HCT116 (cell line): Measurements from ENCODE around the gene RIF1. TPM values are rescaled to one million over a fixed set of nuclear protein-coding genes. Genes with fewer than 3 reads are reported as not detected.

Experiments used
- ATAC-seq: fragments of 200-7000 bp; cut with Tn5 transposase; 2 replicates; pipeline ENCODE4 v1.9.1; 2020; ENCODE audit warnings: mild to moderate bottlenecking, moderate library complexity
- BruUV-seq: library from RNA; stranded (reverse); fragments of 400-500 nt; replicated peaks from 2 replicates; lab custom pipeline; 2021; lab: Mats Ljungman, UMichigan
- CTCF ChIA-PET: fragments of 300-600 bp; sonication (Branson Sonifier 250); formaldehyde crosslinking; loops from one replicate; lab custom pipeline; 2021; ENCODE audit warnings: antibody characterized with exemption; lab: Charles Lee
- POLR2A ChIA-PET: fragments of 300-600, 350-600 bp; sonication (Branson Sonifier 250); formaldehyde crosslinking; loops from one replicate; lab custom pipeline; 2021; ENCODE audit warnings: antibody characterized with exemption; lab: Charles Lee
- RAD21 ChIA-PET, 2 experiments: fragments of 300-600 bp; sonication (Branson Sonifier 250); formaldehyde crosslinking; loops; one replicate each; lab custom pipeline; 2023; ENCODE audit warnings: low total read pairs in 2 of 2; ENCODE audit not compliant: uncharacterized antibody in 2 of 2, unreplicated experiment in 2 of 2, low non-redundant PET in 1 of 2; lab: Charles Lee
- DNase-seq: peaks from one replicate; pipeline ENCODE4 v3.0.0-alpha.2; 2010; ENCODE audit warnings: low read depth, low spot score
- H2AFZ ChIP-seq: fragments of 200-600 bp; shearing (Covaris generic), sonication (generic); 2 replicates; pipeline ENCODE4 v1.6.1; 2017; ENCODE audit warnings: low read depth, mixed run types, mixed read lengths, antibody characterized with exemption, low read length; ENCODE audit not compliant: poor library complexity, severe bottlenecking
- H3K27ac ChIP-seq: 2 replicates; pipeline ENCODE4 v1.5.1; 2012; ENCODE audit warnings: low read depth, low read length
- H3K27me3 ChIP-seq: fragments of 200-600 bp; sonication (generic); 2 replicates; pipeline ENCODE4 v1.6.1; 2016; ENCODE audit warnings: mixed run types, low read length, mixed read lengths; ENCODE audit not compliant: insufficient read depth
- H3K36me3 ChIP-seq, 2 experiments: fragments of 200-500 bp in 1 of 2; fragments of 200-600 bp in 1 of 2; sonication (Bioruptor generic) in 1 of 2; sonication (generic) in 1 of 2; 2 replicates each; pipeline versions ENCODE4 v1.5.1 to v1.6.1; 2014 to 2016; ENCODE audit warnings: low read length in 2 of 2, inconsistent platforms in 1 of 2, mixed read lengths in 1 of 2, mixed run types in 1 of 2; ENCODE audit not compliant: insufficient read depth in 2 of 2, control insufficient read depth in 1 of 2
- H3K4me1 ChIP-seq, 2 experiments: fragments of 200-600 bp in 1 of 2; sonication (generic) in 1 of 2; 2 replicates each; pipeline versions ENCODE4 v1.5.1 to v1.6.1; 2012 to 2017; ENCODE audit warnings: low read length in 2 of 2, inconsistent platforms in 1 of 2, mild to moderate bottlenecking in 1 of 2, mixed read lengths in 1 of 2, mixed run types in 1 of 2, moderate library complexity in 1 of 2; ENCODE audit not compliant: insufficient read depth in 2 of 2, control insufficient read depth in 1 of 2
- H3K4me2 ChIP-seq: fragments of 200-600 bp; sonication (generic); 2 replicates; pipeline ENCODE4 v1.6.1; 2017; ENCODE audit warnings: mixed run types, low read length, mixed read lengths
- H3K4me3 ChIP-seq, 2 experiments: fragments of 200-600 bp in 1 of 2; sonication (generic) in 1 of 2; replicated peaks in 1 of 2; 2 replicates each; pipeline ENCODE4 v1.5.1; 2011 to 2016; ENCODE audit warnings: low read length in 2 of 2, control low read depth in 1 of 2, low read depth in 1 of 2, mild to moderate bottlenecking in 1 of 2, mixed read lengths in 1 of 2, mixed run types in 1 of 2
- H3K79me2 ChIP-seq: fragments of 200-600 bp; sonication (generic); 2 replicates; pipeline ENCODE4 v1.6.1; 2017; ENCODE audit warnings: mild to moderate bottlenecking, mixed run types, low read length, moderate library complexity, mixed read lengths; ENCODE audit not compliant: insufficient read depth
- H3K9ac ChIP-seq: fragments of 200-600 bp; sonication (generic); 2 replicates; pipeline ENCODE4 v1.6.1; 2016; ENCODE audit warnings: low read length, mixed read lengths
- H3K9me2 ChIP-seq: fragments of 200-600 bp; sonication (generic), shearing (Covaris generic); 2 replicates; pipeline ENCODE4 v1.6.1; 2017; ENCODE audit warnings: mixed run types, mild to moderate bottlenecking, moderate library complexity; ENCODE audit not compliant: insufficient read depth
- H3K9me3 ChIP-seq, 2 experiments: fragments of 200-500 bp in 1 of 2; fragments of 200-600 bp in 1 of 2; sonication (Bioruptor generic) in 1 of 2; sonication (generic) in 1 of 2; 2 replicates each; pipeline ENCODE4 v1.6.1; 2014 to 2017; ENCODE audit warnings: low read length in 2 of 2, mixed read lengths in 2 of 2, inconsistent platforms in 1 of 2, low read depth in 1 of 2, mild to moderate bottlenecking in 1 of 2, mixed run types in 1 of 2, moderate library complexity in 1 of 2; ENCODE audit not compliant: control insufficient read depth in 1 of 2, insufficient read depth in 1 of 2
- H4K20me1 ChIP-seq: fragments of 200-600 bp; sonication (generic), shearing (Covaris generic); 2 replicates; pipeline ENCODE4 v1.6.1; 2017; ENCODE audit warnings: mixed run types, mild to moderate bottlenecking, moderate library complexity; ENCODE audit not compliant: insufficient read depth
- CEBPB ChIP-seq: IDR thresholded peaks from 2 replicates; pipeline ENCODE4 v1.6.1; 2012; ENCODE audit warnings: low read depth
- EGR1 ChIP-seq: IDR thresholded peaks from 2 replicates; pipeline ENCODE4 v1.6.1; 2012; ENCODE audit warnings: low read depth
- ELF1 ChIP-seq: IDR thresholded peaks from 2 replicates; pipeline ENCODE4 v1.6.1; 2012; ENCODE audit warnings: low read depth, borderline replicate concordance
- RAD21 ChIP-seq: IDR thresholded peaks from 2 replicates; pipeline ENCODE4 v1.6.1; 2012; ENCODE audit warnings: low read depth, mild to moderate bottlenecking
- SP1 ChIP-seq: IDR thresholded peaks from 2 replicates; pipeline ENCODE4 v1.6.1; 2012; ENCODE audit warnings: low read depth
- TCF7L2 ChIP-seq: IDR thresholded peaks from 2 replicates; pipeline ENCODE4 v1.7.0; 2011; ENCODE audit warnings: borderline replicate concordance, inconsistent platforms; ENCODE audit not compliant: insufficient read depth, insufficient read length; ENCODE audit errors: extremely low read depth
- intact Hi-C: fragments of 100-400 bp; cut with micrococcal nuclease; formaldehyde crosslinking; loops from 2 replicates; pipeline ENCODE4 v1.10.0; 2022
- total RNA-seq: library from RNA; stranded (reverse); gene quantifications from one replicate; pipeline ENCODE4 v1.2.1, GENCODE V29; 2021; ENCODE audit not compliant: unreplicated experiment
- TF ChIP-seq, protein P1 (sequence below), 3 experiments: fragments of 200-600 bp in 1 of 3; sonication (generic) in 1 of 3; IDR thresholded peaks in 2 of 3; conservative IDR thresholded peaks in 1 of 3; 2 replicates each; pipeline ENCODE4 v1.5.1; 2012 to 2017; ENCODE audit warnings: low read depth in 2 of 3, low read length in 2 of 3, antibody characterized with exemption in 1 of 3, borderline replicate concordance in 1 of 3, control low read depth in 1 of 3, mild to moderate bottlenecking in 1 of 3, mixed read lengths in 1 of 3, mixed run types in 1 of 3, moderate library complexity in 1 of 3; ENCODE audit not compliant: insufficient read depth in 1 of 3
- TF ChIP-seq, protein P2 (sequence below): IDR thresholded peaks from 2 replicates; pipeline ENCODE4 v1.6.1; 2012; ENCODE audit warnings: low read depth
- TF ChIP-seq, protein P3 (sequence below): IDR thresholded peaks from 2 replicates; pipeline ENCODE4 v1.6.1; 2012

RIF1 gene
- total RNA-seq, 1 experiment from 2014 or later, result 48.0 TPM

DNA sequence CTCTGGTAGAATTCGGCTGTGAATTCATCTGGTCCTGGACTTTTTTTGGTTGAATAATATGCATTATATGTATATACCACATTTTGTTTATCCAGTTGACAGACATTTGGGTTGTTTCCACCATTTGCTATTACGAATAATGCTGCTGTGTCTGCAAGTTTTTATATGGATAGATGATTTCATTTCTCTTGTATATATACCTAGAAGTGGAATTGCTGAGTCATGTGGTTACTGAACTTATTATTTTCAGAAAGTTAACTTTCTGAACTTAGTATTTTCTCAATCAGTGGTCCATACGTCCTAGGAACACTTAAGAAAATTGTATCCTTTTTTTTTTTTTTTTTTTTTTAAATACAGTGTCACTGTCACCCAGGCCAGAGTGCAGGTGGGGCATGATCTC, 63.3 kb downstream of the RIF1 start:
- no peak overlapping the region for H3K4me2 ChIP-seq
- peaks cover 64% of the 10 kb centered on the region for H3K79me2 ChIP-seq
- H3K27me3 ChIP-seq, result no peaks in the 10 kb centered on the region
- no TSS peak for BruUV-seq
- peaks cover 56 to 57% of the 10 kb centered on the region in 2 experiments for H3K36me3 ChIP-seq
- H3K9ac ChIP-seq, result no peak overlapping the region
- DNase-seq (no peak), ATAC-seq (no peak)
- H3K9me2 ChIP-seq, result no peaks in the 10 kb centered on the region
- peaks cover 8% of the 10 kb centered on the region; the same call in 1 of the 2 replicates for H4K20me1 ChIP-seq
- no peak for TF ChIP-seq RAD21
- TF ChIP-seq, protein P1, sequence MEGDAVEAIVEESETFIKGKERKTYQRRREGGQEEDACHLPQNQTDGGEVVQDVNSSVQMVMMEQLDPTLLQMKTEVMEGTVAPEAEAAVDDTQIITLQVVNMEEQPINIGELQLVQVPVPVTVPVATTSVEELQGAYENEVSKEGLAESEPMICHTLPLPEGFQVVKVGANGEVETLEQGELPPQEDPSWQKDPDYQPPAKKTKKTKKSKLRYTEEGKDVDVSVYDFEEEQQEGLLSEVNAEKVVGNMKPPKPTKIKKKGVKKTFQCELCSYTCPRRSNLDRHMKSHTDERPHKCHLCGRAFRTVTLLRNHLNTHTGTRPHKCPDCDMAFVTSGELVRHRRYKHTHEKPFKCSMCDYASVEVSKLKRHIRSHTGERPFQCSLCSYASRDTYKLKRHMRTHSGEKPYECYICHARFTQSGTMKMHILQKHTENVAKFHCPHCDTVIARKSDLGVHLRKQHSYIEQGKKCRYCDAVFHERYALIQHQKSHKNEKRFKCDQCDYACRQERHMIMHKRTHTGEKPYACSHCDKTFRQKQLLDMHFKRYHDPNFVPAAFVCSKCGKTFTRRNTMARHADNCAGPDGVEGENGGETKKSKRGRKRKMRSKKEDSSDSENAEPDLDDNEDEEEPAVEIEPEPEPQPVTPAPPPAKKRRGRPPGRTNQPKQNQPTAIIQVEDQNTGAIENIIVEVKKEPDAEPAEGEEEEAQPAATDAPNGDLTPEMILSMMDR (IDR thresholded peaks at IDR 0.05 in 2 of 3, conservative IDR thresholded peaks at IDR 0.05 in 1 of 3; ENCODE audit: borderline replicate concordance in 1 of 3, insufficient read depth in 1 of 3, low read depth in 2 of 3, low read length in 2 of 3), result no peak
- TF ChIP-seq, protein P2, sequence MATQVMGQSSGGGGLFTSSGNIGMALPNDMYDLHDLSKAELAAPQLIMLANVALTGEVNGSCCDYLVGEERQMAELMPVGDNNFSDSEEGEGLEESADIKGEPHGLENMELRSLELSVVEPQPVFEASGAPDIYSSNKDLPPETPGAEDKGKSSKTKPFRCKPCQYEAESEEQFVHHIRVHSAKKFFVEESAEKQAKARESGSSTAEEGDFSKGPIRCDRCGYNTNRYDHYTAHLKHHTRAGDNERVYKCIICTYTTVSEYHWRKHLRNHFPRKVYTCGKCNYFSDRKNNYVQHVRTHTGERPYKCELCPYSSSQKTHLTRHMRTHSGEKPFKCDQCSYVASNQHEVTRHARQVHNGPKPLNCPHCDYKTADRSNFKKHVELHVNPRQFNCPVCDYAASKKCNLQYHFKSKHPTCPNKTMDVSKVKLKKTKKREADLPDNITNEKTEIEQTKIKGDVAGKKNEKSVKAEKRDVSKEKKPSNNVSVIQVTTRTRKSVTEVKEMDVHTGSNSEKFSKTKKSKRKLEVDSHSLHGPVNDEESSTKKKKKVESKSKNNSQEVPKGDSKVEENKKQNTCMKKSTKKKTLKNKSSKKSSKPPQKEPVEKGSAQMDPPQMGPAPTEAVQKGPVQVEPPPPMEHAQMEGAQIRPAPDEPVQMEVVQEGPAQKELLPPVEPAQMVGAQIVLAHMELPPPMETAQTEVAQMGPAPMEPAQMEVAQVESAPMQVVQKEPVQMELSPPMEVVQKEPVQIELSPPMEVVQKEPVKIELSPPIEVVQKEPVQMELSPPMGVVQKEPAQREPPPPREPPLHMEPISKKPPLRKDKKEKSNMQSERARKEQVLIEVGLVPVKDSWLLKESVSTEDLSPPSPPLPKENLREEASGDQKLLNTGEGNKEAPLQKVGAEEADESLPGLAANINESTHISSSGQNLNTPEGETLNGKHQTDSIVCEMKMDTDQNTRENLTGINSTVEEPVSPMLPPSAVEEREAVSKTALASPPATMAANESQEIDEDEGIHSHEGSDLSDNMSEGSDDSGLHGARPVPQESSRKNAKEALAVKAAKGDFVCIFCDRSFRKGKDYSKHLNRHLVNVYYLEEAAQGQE, result no peak
- no peak for TF ChIP-seq EGR1
- TF ChIP-seq CEBPB, result no peak
- no peak for TF ChIP-seq TCF7L2
- TF ChIP-seq, protein P3, sequence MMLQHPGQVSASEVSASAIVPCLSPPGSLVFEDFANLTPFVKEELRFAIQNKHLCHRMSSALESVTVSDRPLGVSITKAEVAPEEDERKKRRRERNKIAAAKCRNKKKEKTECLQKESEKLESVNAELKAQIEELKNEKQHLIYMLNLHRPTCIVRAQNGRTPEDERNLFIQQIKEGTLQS, result no peak
- TF ChIP-seq ELF1, result no peak
- no peak for TF ChIP-seq SP1
- H3K9me3 ChIP-seq, result no peaks in the 10 kb centered on the region
- ChIA-PET RAD21 (no interaction called here), CTCF (no interaction called here), POLR2A (no interaction called here)
- H3K27ac ChIP-seq, result no peak overlapping the region
- no peak overlapping the region for H2AFZ ChIP-seq
- intact Hi-C loops, result no loop called here
- no peak overlapping the region for H3K4me3 ChIP-seq
- H3K4me1 ChIP-seq, result no peaks in the 10 kb centered on the region
